ENCODE measurements around the gene PRRX2. TPM values are rescaled to one million over a fixed set of nuclear protein-coding genes. Genes with fewer than 3 reads are reported as not detected.
A peak's percentile ranks its signal among the peaks of the same experiment; 100 is the strongest.

The PRRX2 gene
- total RNA-seq, 2 donors from 2014 or later: not detected

DNA sequence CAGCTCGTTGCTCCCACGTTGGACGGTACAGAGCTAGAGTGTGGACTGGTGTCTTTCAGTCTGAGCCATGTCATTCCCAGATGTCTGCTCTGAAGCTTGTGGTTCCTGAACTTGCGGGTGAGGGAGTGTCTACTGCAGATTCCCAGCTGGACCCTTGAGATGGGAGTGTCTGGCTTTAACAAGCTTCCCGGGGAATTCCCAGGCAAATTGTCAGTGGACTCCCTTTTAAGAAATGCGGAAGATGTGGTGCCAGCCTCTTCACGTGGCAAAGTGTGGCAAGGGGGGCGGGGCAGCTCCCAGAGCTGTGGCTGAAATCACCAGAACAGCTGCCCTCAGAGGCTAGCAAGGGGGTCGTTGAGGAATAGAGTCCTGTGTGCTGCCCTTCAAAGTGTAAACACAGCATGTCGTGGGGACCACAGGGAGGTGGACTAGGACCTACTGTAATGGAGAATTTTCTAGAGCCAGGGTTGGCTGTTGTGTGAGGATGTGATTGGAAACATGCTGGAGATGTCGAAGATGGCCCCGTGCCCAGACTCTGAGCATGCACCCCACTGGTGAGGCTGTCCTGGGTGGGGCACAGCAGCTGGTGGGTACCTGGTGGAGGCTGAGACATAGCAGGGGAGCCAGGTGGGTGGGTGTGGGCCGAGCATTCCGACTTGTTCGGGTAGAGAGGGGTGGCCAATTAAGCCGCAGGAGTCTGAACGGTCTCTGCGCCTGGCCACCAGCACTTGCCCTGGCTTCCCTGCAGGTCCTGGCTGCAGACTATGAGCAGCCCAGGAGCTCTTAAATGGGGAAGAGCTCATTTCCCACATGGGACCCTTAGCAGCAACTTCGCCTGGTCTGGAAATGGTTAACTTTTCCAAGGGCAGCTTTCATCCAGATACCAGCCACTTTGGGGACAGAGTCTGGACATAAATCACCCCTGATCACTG, 37.4 kb downstream of the PRRX2 start:
- Mint-ChIP-seq H3K27ac (no peak overlapping the region), H3K36me3 (no peaks in the 10 kb centered on the region), H3K4me1 (ENCODE audit: low read depth in 2 of 2) (no peaks in the 10 kb centered on the region), H3K4me3 (no peak overlapping the region), H3K27me3 (peaks cover 0 to 10% of the 10 kb centered on the region in 2 donors), H3K9me3 (no peaks in the 10 kb centered on the region)
- ATAC-seq (peak in 1 of 2 donors; percentile 30), DNase-seq (ENCODE audit: low spot score) (no peak)

DNA sequence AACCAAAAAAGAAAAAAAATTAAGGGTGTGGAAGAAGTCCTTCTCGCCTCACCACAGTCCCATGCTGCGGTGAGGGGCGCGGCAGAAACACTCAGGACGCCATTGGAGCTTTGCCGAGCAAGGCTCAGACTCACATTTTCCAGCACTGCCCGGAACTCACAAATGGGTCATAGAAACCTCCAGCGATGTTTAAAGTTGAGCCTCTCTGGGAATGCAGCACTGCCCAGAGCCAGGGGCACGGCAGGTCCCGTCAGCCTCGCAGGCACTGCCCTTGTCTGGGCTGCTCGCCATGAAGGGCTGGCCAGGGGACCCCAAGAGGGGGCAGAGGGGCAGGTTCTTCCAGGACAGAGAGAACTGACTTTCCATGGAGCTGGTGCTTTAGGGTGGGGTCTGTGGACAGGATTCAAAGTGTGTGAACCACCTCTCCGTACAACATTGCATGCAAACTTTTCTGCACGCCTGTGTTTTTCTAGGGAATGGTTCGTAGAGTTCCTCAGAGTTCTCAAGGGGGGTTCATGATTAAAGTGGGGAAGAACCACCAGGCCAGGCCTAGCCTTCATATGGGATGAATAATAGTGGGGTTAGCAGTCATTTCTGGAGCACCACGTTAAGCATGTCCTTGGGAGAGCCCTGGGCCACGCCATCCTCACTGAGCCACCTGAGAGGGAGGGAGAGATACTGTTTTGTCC, 38.4 kb downstream of the PRRX2 start:
- DNase-seq (ENCODE audit: low spot score) (no peak), ATAC-seq (peak in 1 of 2 donors; percentile 18)
- H3K9me3 Mint-ChIP-seq: no peaks in the 10 kb centered on the region
- H3K27me3 Mint-ChIP-seq: peaks cover 0 to 10% of the 10 kb centered on the region in 2 donors
- H3K4me3 Mint-ChIP-seq: no peak overlapping the region
- no peaks in the 10 kb centered on the region for H3K4me1 Mint-ChIP-seq (ENCODE audit: low read depth in 2 of 2)
- no peak overlapping the region for H3K27ac Mint-ChIP-seq
- no peaks in the 10 kb centered on the region for H3K36me3 Mint-ChIP-seq

- Mint-ChIP-seq H3K27ac (no peak overlapping the region), H3K36me3 (no peaks in the 10 kb centered on the region), H3K4me1 (ENCODE audit: low read depth in 2 of 2) (no peaks in the 10 kb centered on the region), H3K9me3 (no peaks in the 10 kb centered on the region), H3K27me3 (peaks cover 0 to 10% of the 10 kb centered on the region in 2 donors), H3K4me3 (no peak overlapping the region)
- DNase-seq (ENCODE audit: low spot score) (no peak), ATAC-seq (no peak)
Measured at GRCh38 chr9:129704807-129705206, 39.4 kb downstream of the PRRX2 start.

GRCh38 chr9:129708793-129709192, 43.3 kb downstream of the PRRX2 start:
- no peak for DNase-seq (ENCODE audit: low spot score)
- H3K27me3 Mint-ChIP-seq: no peaks in the 10 kb centered on the region
- no peak overlapping the region for H3K4me3 Mint-ChIP-seq
- H3K36me3 Mint-ChIP-seq: no peaks in the 10 kb centered on the region
- H3K27ac Mint-ChIP-seq: no peak overlapping the region
- no peaks in the 10 kb centered on the region for H3K4me1 Mint-ChIP-seq (ENCODE audit: low read depth in 2 of 2)
- H3K9me3 Mint-ChIP-seq: no peaks in the 10 kb centered on the region
- ATAC-seq: no peak

GRCh38 chr9:129709438-129710168, 44.2 kb downstream of the PRRX2 start:
- Mint-ChIP-seq H3K36me3 (no peaks in the 10 kb centered on the region), H3K9me3 (no peaks in the 10 kb centered on the region), H3K4me3 (no peak overlapping the region), H3K4me1 (ENCODE audit: low read depth in 2 of 2) (no peaks in the 10 kb centered on the region), H3K27ac (no peak overlapping the region), H3K27me3 (no peaks in the 10 kb centered on the region)
- DNase-seq (ENCODE audit: low spot score) (no peak), ATAC-seq (no peak)

- Mint-ChIP-seq H3K36me3 (no peaks in the 10 kb centered on the region), H3K27me3 (no peaks in the 10 kb centered on the region), H3K4me1 (ENCODE audit: low read depth in 2 of 2) (no peaks in the 10 kb centered on the region), H3K4me3 (no peak overlapping the region), H3K27ac (no peak overlapping the region), H3K9me3 (no peaks in the 10 kb centered on the region)
- DNase-seq (ENCODE audit: low spot score) (no peak), ATAC-seq (no peak)
Measured at GRCh38 chr9:129710169-129710453, 44.7 kb downstream of the PRRX2 start.

DNA sequence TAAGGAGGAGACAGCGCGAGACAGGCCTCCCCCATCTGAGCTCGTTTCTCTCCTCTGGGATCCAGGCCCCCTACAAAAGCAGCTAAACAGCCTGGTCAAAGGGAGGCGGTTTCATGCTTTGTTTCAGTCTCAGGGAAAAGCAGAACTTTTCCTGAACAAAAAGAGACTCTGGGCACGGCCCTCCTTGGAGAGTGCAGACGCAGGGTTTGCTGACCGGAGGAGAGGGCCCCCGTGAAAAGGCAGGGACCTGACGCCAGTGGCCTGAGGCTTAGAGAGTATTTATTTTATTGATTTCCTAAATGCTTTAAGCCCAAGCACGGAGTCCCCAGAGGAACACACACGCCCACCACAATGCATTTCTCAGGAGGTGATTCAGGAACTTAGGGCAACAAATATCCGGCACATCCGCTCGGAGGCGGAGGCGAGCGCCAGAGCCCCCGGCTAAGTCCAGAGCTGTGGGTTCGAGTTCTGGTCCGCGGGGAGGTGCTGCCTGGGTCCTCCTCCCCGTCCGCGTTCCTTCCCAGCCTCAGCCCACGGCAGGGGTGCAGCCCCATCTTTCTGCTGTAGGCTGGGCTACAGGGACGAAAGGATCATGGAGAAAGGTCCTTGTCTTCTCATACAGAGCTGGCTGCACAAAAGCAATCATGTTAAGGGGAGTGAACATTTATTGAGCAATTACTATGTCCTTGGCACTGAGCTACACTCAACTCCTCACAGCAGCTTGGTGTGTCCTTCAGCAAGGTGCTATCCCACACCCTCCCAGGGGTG, 47.4 kb downstream of the PRRX2 start:
- Mint-ChIP-seq H3K36me3 (no peaks in the 10 kb centered on the region), H3K4me1 (ENCODE audit: low read depth in 2 of 2) (no peaks in the 10 kb centered on the region), H3K9me3 (no peaks in the 10 kb centered on the region), H3K27ac (no peak overlapping the region), H3K4me3 (no peak overlapping the region), H3K27me3 (peaks cover 3 to 14% of the 10 kb centered on the region in 2 donors)
- DNase-seq (ENCODE audit: low spot score) (no peak), ATAC-seq (peak in 1 of 2 donors; percentile 29)

DNA sequence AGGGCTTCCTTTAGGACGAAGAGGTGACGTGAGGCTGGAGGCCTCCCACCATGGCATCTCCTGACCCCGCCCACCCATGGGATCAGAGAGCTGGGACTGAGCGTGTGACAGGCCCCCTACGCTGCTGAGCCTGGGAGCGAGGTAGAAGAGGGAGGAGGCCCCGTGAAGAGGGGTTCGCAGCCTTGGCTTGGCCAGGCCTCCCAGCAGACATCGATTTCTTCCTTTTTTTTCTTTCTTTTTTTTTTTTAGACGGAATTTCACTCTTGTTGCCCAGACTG, 47.9 kb downstream of the PRRX2 start:
- H3K27ac Mint-ChIP-seq: no peak overlapping the region
- DNase-seq (ENCODE audit: low spot score): no peak
- no peak for ATAC-seq
- no peaks in the 10 kb centered on the region for H3K4me1 Mint-ChIP-seq (ENCODE audit: low read depth in 2 of 2)
- no peaks in the 10 kb centered on the region for H3K9me3 Mint-ChIP-seq
- H3K4me3 Mint-ChIP-seq: no peak overlapping the region
- peaks cover 3 to 14% of the 10 kb centered on the region in 2 donors for H3K27me3 Mint-ChIP-seq
- no peaks in the 10 kb centered on the region for H3K36me3 Mint-ChIP-seq

DNA sequence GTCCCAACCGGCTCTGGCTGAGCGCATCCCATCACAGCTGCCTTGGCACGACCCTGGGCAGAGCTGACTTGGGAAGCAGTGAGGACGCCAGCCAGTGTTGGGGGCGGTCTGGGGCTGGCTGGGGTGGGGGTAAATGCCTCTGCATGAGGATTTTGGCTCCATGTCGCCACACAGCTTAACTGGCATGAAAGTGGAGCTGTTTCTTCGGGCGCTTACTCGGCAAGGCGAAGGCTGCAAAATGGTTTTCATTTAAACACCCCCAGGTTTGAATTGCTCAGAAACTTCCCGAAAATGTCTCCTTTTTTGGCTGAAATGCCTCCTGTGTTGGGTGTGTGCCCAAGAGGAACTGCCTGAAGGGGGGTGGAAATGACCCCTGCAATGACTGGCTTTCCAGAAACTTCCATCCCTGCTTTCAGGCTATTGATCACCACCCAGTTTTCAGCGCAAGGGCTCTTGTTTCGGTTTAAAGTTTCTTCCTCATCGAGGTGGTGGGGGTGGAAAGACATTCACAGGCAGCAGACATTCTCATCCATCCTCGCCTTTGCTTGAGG, 49.1 kb downstream of the PRRX2 start:
- Mint-ChIP-seq H3K27ac (no peak overlapping the region), H3K27me3 (peaks cover 3 to 14% of the 10 kb centered on the region in 2 donors), H3K36me3 (no peaks in the 10 kb centered on the region), H3K9me3 (no peaks in the 10 kb centered on the region), H3K4me3 (no peak overlapping the region), H3K4me1 (ENCODE audit: low read depth in 2 of 2) (no peaks in the 10 kb centered on the region)
- DNase-seq (ENCODE audit: low spot score) (no peak), ATAC-seq (no peak)

- no peak for ATAC-seq
- Mint-ChIP-seq H3K27ac (no peak overlapping the region), H3K4me1 (ENCODE audit: low read depth in 2 of 2) (no peaks in the 10 kb centered on the region), H3K9me3 (no peaks in the 10 kb centered on the region), H3K36me3 (no peaks in the 10 kb centered on the region), H3K27me3 (peaks cover 3 to 14% of the 10 kb centered on the region in 2 donors), H3K4me3 (no peak overlapping the region)
- DNase-seq (ENCODE audit: low spot score): no peak
Measured at GRCh38 chr9:129716091-129716490, 50.6 kb downstream of the PRRX2 start.

GRCh38 chr9:129717991-129718390, 52.5 kb downstream of the PRRX2 start:
- no peaks in the 10 kb centered on the region for H3K9me3 Mint-ChIP-seq
- no peaks in the 10 kb centered on the region for H3K4me1 Mint-ChIP-seq (ENCODE audit: low read depth in 2 of 2)
- no peak for DNase-seq (ENCODE audit: low spot score)
- no peak overlapping the region for H3K27ac Mint-ChIP-seq
- no peaks in the 10 kb centered on the region for H3K36me3 Mint-ChIP-seq
- peaks cover 3 to 14% of the 10 kb centered on the region in 2 donors for H3K27me3 Mint-ChIP-seq
- H3K4me3 Mint-ChIP-seq: no peak overlapping the region
- ATAC-seq: no peak

- Mint-ChIP-seq H3K9me3 (no peaks in the 10 kb centered on the region), H3K4me1 (ENCODE audit: low read depth in 2 of 2) (no peaks in the 10 kb centered on the region), H3K36me3 (no peaks in the 10 kb centered on the region), H3K27me3 (peaks cover 3 to 14% of the 10 kb centered on the region in 2 donors), H3K4me3 (no peak overlapping the region), H3K27ac (no peak overlapping the region)
- no peak for ATAC-seq
- no peak for DNase-seq (ENCODE audit: low spot score)
Measured at GRCh38 chr9:129718647-129719046, 53.2 kb downstream of the PRRX2 start.

- no peaks in the 10 kb centered on the region for H3K9me3 Mint-ChIP-seq
- no peak for DNase-seq (ENCODE audit: low spot score)
- H3K4me1 Mint-ChIP-seq (ENCODE audit: low read depth in 2 of 2): no peaks in the 10 kb centered on the region
- ATAC-seq: peak in 1 of 2 donors; percentile 32
- no peaks in the 10 kb centered on the region for H3K36me3 Mint-ChIP-seq
- H3K4me3 Mint-ChIP-seq: no peak overlapping the region
- H3K27me3 Mint-ChIP-seq: peaks cover 3 to 14% of the 10 kb centered on the region in 2 donors
- H3K27ac Mint-ChIP-seq: no peak overlapping the region
Measured at GRCh38 chr9:129719135-129719534, 53.7 kb downstream of the PRRX2 start.
